ENCODE results near the gene EFNA4. TPM values are rescaled to one million over a fixed set of nuclear protein-coding genes. Genes with fewer than 3 reads are reported as not detected.

Gene EFNA4
- total RNA-seq, 1 experiment from 2014 or later = 9.8 TPM

DNA sequence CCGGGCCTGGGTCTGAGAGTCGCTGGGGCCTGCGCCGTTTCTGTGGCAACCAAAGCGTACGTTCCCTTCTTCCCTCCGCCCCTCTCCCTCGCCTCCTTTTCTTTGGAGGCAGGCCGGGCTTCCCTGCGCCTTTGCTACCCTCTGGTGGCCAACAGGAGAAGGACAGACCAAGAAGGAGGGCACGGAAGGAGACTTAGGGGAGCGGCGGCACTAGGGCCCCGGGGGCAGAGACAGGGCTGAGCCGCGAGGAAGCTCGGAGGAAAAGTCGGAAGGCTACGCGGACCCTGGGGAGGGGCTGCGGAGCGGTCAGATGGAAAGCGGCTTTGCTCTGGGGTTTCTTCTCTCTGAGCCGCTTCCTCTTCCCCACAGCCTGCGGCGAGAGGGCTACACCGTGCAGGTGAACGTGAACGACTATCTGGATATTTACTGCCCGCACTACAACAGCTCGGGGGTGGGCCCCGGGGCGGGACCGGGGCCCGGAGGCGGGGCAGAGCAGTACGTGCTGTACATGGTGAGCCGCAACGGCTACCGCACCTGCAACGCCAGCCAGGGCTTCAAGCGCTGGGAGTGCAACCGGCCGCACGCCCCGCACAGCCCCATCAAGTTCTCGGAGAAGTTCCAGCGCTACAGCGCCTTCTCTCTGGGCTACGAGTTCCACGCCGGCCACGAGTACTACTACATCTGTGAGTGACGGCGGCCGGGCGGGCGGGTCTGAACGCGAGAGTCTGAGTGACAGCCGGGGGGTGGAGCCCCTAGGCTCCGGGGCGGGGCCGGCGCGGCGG, 21.4 kb downstream of the EFNA4 start:
- Histone ChIP-seq H3K4me2 (ENCODE audit: low read length) (peak overlapping the region; percentile 90), H3K36me3 (ENCODE audit: control insufficient read depth in 1 of 2, insufficient read depth in 2 of 2, low read length in 2 of 2) (peaks cover 0 to 6% of the 10 kb centered on the region in 2 experiments; a peak in 1 of 4 replicates), H3K4me3 (replicated peaks in 1 of 2; ENCODE audit: low read depth in 1 of 2, low read length in 2 of 2) (peak overlapping the region; percentile 61 to 67), H4K20me1 (ENCODE audit: insufficient read depth) (no peaks in the 10 kb centered on the region), H3K9ac (ENCODE audit: low read length) (peak overlapping the region; percentile 79), H3K79me2 (ENCODE audit: insufficient read depth, low read length) (no peaks in the 10 kb centered on the region; the same call in 1 of the 2 replicates), H3K9me3 (ENCODE audit: control insufficient read depth in 1 of 2, insufficient read depth in 1 of 2, low read depth in 1 of 2, low read length in 2 of 2) (no peaks in the 10 kb centered on the region), H3K27me3 (ENCODE audit: insufficient read depth, low read length) (no peaks in the 10 kb centered on the region), H2AFZ (ENCODE audit: low read depth, low read length, poor library complexity, severe bottlenecking) (peak overlapping the region; percentile 79), H3K27ac (ENCODE audit: low read depth, low read length) (peak overlapping the region; percentile 67), H3K4me1 (ENCODE audit: control insufficient read depth in 1 of 2, insufficient read depth in 2 of 2, low read length in 2 of 2) (peaks cover 29 to 60% of the 10 kb centered on the region in 2 experiments), H3K9me2 (ENCODE audit: insufficient read depth) (no peaks in the 10 kb centered on the region)
- no TSS peak for BruUV-seq (replicated peaks)
- ATAC-seq (peak; percentile 81), DNase-seq (ENCODE audit: low read depth, low spot score) (peak; percentile 88)
- ChIA-PET RAD21 (ENCODE audit: low non-redundant PET in 1 of 2, low total read pairs in 2 of 2, uncharacterized antibody in 2 of 2, unreplicated experiment in 2 of 2) (interaction anchor here (0.6 to 1.5 kb wide), 10 partner anchors 21 to 1258 kb away, joined by 3 to 12 read pairs (median 6); partner anchors contain the start of genes ADAM15 (in 1 of the 2) and EFNA4 (in 1 of the 2)), POLR2A (interaction anchor here (1.0 to 1.9 kb wide), 7 partner anchors 18 to 111 kb away, joined by 3 to 7 read pairs (median 5); partner anchors contain the start of gene KRTCAP2), CTCF (interaction anchor here (0.6 to 3.1 kb wide), 47 partner anchors 9 to 538 kb away, joined by 3 to 52 read pairs (median 4); partner anchors contain the start of genes ADAM15, EFNA1, EFNA4 and KRTCAP2)
- intact Hi-C loops (cut with micrococcal nuclease) = loop anchor here (1.0 to 5.0 kb wide), 7 partner anchors 14 to 528 kb away; partner anchors contain the start of genes CKS1B and UBE2Q1
- TF ChIP-seq YY1 (IDR thresholded peaks at IDR 0.05; ENCODE audit: extremely low read depth, insufficient replicate concordance, low read depth, low read length) (peak; percentile 74), POLR2AphosphoS5 (IDR thresholded peaks at IDR 0.05; ENCODE audit: low read depth, low read length) (peak; percentile 77), SIN3A (IDR thresholded peaks at IDR 0.05; ENCODE audit: low read depth) (no peak)
- TF ChIP-seq, protein P1, sequence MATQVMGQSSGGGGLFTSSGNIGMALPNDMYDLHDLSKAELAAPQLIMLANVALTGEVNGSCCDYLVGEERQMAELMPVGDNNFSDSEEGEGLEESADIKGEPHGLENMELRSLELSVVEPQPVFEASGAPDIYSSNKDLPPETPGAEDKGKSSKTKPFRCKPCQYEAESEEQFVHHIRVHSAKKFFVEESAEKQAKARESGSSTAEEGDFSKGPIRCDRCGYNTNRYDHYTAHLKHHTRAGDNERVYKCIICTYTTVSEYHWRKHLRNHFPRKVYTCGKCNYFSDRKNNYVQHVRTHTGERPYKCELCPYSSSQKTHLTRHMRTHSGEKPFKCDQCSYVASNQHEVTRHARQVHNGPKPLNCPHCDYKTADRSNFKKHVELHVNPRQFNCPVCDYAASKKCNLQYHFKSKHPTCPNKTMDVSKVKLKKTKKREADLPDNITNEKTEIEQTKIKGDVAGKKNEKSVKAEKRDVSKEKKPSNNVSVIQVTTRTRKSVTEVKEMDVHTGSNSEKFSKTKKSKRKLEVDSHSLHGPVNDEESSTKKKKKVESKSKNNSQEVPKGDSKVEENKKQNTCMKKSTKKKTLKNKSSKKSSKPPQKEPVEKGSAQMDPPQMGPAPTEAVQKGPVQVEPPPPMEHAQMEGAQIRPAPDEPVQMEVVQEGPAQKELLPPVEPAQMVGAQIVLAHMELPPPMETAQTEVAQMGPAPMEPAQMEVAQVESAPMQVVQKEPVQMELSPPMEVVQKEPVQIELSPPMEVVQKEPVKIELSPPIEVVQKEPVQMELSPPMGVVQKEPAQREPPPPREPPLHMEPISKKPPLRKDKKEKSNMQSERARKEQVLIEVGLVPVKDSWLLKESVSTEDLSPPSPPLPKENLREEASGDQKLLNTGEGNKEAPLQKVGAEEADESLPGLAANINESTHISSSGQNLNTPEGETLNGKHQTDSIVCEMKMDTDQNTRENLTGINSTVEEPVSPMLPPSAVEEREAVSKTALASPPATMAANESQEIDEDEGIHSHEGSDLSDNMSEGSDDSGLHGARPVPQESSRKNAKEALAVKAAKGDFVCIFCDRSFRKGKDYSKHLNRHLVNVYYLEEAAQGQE (IDR thresholded peaks at IDR 0.05; ENCODE audit: low read depth) = no peak
- TF ChIP-seq, protein P2, sequence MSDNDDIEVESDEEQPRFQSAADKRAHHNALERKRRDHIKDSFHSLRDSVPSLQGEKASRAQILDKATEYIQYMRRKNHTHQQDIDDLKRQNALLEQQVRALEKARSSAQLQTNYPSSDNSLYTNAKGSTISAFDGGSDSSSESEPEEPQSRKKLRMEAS (IDR thresholded peaks at IDR 0.05) = no peak
- TF ChIP-seq, protein P3, sequence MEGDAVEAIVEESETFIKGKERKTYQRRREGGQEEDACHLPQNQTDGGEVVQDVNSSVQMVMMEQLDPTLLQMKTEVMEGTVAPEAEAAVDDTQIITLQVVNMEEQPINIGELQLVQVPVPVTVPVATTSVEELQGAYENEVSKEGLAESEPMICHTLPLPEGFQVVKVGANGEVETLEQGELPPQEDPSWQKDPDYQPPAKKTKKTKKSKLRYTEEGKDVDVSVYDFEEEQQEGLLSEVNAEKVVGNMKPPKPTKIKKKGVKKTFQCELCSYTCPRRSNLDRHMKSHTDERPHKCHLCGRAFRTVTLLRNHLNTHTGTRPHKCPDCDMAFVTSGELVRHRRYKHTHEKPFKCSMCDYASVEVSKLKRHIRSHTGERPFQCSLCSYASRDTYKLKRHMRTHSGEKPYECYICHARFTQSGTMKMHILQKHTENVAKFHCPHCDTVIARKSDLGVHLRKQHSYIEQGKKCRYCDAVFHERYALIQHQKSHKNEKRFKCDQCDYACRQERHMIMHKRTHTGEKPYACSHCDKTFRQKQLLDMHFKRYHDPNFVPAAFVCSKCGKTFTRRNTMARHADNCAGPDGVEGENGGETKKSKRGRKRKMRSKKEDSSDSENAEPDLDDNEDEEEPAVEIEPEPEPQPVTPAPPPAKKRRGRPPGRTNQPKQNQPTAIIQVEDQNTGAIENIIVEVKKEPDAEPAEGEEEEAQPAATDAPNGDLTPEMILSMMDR (IDR thresholded peaks at IDR 0.05 in 2 of 3, conservative IDR thresholded peaks at IDR 0.05 in 1 of 3; ENCODE audit: borderline replicate concordance in 1 of 3, insufficient read depth in 1 of 3, low read depth in 2 of 3, low read length in 2 of 3) = peak in 2 of 3 experiments; percentile 86 to 87; a peak in 4 of 6 replicates
